Activated naive CD8-positive, alpha-beta T cell treated with anti-CD3 and anti-CD28 coated beads, Interleukin-2, amount 10 ng/mL, durations not matched to agents 7 days and 5 days (primary cell): Measurements from ENCODE around the gene STARD8. TPM values are rescaled to one million over a fixed set of nuclear protein-coding genes. Genes with fewer than 3 reads are reported as not detected.
"Not testable (repeated sequence)": the region's sequence is repeated elsewhere in the genome, so short reads cannot be mapped to it uniquely, and the experiment has no call there.

ENCODE experiments used
- ATAC-seq: fragments of 150-1000 bp; cut with Tn5 transposase; one replicate; pipeline ENCODE4 v1.10.0; 2021; ENCODE audit warnings: low read depth, moderate library complexity
- POLR2A ChIA-PET: fragments of 350-600 bp; sonication (Branson Sonifier 250); formaldehyde crosslinking; loops from one replicate; lab custom pipeline; 2021; ENCODE audit warnings: antibody characterized with exemption; lab: Charles Lee
- DNase-seq: peaks from one replicate; pipeline ENCODE4 v3.0.0; 2021
- H3K27ac Mint-ChIP-seq: one replicate; pipeline ENCODE4 v1.8.0; 2022; ENCODE audit warnings: mild to moderate bottlenecking, mixed read lengths
- H3K27me3 Mint-ChIP-seq: one replicate; pipeline ENCODE4 v1.8.0; 2022; ENCODE audit warnings: mild to moderate bottlenecking, moderate library complexity, mixed read lengths
- H3K36me3 Mint-ChIP-seq: one replicate; pipeline ENCODE4 v1.8.0; 2021; ENCODE audit warnings: mild to moderate bottlenecking, mixed read lengths
- H3K4me1 Mint-ChIP-seq: one replicate; pipeline ENCODE4 v1.8.0; 2021; ENCODE audit warnings: mixed read lengths
- H3K4me3 Mint-ChIP-seq: one replicate; pipeline ENCODE4 v1.8.0; 2022; ENCODE audit warnings: mild to moderate bottlenecking, moderate library complexity, mixed read lengths
- H3K9me3 Mint-ChIP-seq: one replicate; pipeline ENCODE4 v1.8.0; 2021; ENCODE audit warnings: mixed read lengths
- total RNA-seq, 2 experiments: library from RNA; stranded (reverse); gene quantifications; one replicate each; pipeline ENCODE4 v1.2.3, GENCODE V29; 2021

The STARD8 gene, protein sequence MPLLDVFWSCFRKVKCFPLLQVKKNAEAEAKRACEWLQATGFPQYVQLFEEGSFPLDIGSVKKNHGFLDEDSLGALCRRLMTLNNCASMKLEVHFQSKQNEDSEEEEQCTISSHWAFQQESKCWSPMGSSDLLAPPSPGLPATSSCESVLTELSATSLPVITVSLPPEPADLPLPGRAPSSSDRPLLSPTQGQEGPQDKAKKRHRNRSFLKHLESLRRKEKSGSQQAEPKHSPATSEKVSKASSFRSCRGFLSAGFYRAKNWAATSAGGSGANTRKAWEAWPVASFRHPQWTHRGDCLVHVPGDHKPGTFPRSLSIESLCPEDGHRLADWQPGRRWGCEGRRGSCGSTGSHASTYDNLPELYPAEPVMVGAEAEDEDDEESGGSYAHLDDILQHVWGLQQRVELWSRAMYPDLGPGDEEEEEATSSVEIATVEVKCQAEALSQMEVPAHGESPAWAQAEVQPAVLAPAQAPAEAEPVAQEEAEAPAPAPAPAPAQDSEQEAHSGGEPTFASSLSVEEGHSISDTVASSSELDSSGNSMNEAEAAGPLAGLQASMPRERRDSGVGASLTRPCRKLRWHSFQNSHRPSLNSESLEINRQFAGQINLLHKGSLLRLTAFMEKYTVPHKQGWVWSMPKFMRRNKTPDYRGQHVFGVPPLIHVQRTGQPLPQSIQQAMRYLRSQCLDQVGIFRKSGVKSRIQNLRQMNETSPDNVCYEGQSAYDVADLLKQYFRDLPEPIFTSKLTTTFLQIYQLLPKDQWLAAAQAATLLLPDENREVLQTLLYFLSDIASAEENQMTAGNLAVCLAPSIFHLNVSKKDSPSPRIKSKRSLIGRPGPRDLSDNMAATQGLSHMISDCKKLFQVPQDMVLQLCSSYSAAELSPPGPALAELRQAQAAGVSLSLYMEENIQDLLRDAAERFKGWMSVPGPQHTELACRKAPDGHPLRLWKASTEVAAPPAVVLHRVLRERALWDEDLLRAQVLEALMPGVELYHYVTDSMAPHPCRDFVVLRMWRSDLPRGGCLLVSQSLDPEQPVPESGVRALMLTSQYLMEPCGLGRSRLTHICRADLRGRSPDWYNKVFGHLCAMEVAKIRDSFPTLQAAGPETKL
- under 1 TPM; 0.85 to 0.86 TPM for total RNA-seq

DNA sequence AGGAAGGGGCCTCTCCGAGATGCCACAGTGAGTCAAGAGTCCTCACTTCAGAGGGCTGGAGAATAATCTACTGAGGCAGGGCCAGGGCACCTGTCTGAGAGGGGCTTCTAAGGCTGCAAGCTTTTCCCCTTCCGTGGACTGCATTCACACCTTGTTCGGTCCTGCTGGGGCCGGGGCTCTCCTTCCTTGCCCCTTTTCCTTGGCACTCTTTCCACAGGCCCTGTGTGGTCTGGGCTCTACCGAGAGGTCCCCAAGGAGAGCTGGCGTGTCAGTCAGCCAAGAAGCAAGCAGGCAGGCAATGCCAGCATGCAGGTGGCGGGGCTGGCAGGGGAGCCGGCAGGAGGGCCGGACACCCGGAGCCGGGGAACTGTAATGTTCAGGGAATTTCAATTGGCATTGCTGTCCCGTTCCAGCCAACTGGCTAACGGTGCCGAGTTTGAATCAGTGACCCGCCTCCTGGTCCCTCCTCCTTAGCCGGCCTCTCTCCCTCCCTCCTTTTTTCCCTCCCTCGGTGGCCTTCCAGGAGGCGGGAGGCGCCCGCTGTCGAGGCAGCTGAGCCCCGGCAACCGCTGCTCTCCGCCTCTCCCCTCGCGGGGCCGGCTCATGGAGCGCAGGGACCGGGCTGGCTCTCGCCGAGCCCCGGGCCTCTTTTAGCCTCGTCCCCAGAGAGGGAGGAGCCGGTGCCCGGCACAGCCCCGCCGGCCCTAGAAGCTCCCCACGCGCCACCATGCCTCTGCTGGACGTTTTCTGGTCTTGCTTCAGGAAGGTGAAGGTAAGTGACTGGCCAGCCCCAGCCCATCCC is at the start of gene STARD8:
Gene STARD8 (plus strand): TSS at position 511 of the 802 bp plus-strand sequence. CDS start 217 bp downstream, at position 728.
- POLR2A ChIA-PET, result no interaction called here
- H3K27ac Mint-ChIP-seq, result no peak within 1 kb of the TSS

GRCh38 chrX:68598841-68599240 is 48.6 kb upstream of the STARD8 start:
- Mint-ChIP-seq H3K36me3 (peaks cover 2% of the 10 kb centered on the region), H3K27ac (no peak overlapping the region), H3K9me3 (peaks cover 7% of the 10 kb centered on the region), H3K4me3 (no peak overlapping the region), H3K27me3 (peaks cover 2% of the 10 kb centered on the region), H3K4me1 (no peaks in the 10 kb centered on the region)
- ATAC-seq, result no peak
- DNase-seq, result no peak
- POLR2A ChIA-PET, result no interaction called here

More for the DNA sequence above, at the start of gene STARD8:
- no peak for DNase-seq
- ATAC-seq, result no peak
- Mint-ChIP-seq H3K27me3 (peaks cover 4% of the 10 kb centered on the region), H3K36me3 (no peaks in the 10 kb centered on the region), H3K9me3 (no peaks in the 10 kb centered on the region), H3K4me1 (no peaks in the 10 kb centered on the region), H3K4me3 (no peak within 1 kb of the TSS)

GRCh38 chrX:68599256-68600152 is 48.0 kb upstream of the STARD8 start:
- ATAC-seq, result no peak
- POLR2A ChIA-PET, result no interaction called here

GRCh38 chrX:68604216-68604615 is 43.2 kb upstream of the STARD8 start:
- H3K9me3 Mint-ChIP-seq, H3K27ac Mint-ChIP-seq, POLR2A ChIA-PET, H3K4me1 Mint-ChIP-seq, H3K36me3 Mint-ChIP-seq, DNase-seq, H3K27me3 Mint-ChIP-seq, ATAC-seq, H3K4me3 Mint-ChIP-seq: not testable (repeated sequence)

More at GRCh38 chrX:68599256-68600152, 48.0 kb upstream of the STARD8 start:
- peaks cover under 1% of the 10 kb centered on the region for H3K36me3 Mint-ChIP-seq
- H3K27ac Mint-ChIP-seq, result no peak overlapping the region
- DNase-seq, result no peak
- H3K4me3 Mint-ChIP-seq, result no peak overlapping the region
- H3K9me3 Mint-ChIP-seq, result peaks cover 7% of the 10 kb centered on the region
- peaks cover 2% of the 10 kb centered on the region for H3K27me3 Mint-ChIP-seq
- no peaks in the 10 kb centered on the region for H3K4me1 Mint-ChIP-seq

- H3K27me3 Mint-ChIP-seq, H3K4me3 Mint-ChIP-seq, DNase-seq, H3K9me3 Mint-ChIP-seq, H3K27ac Mint-ChIP-seq, H3K36me3 Mint-ChIP-seq, H3K4me1 Mint-ChIP-seq, POLR2A ChIA-PET, ATAC-seq: not testable (repeated sequence)
Observed at GRCh38 chrX:68614733-68615132, 32.7 kb upstream of the STARD8 start.

DNA sequence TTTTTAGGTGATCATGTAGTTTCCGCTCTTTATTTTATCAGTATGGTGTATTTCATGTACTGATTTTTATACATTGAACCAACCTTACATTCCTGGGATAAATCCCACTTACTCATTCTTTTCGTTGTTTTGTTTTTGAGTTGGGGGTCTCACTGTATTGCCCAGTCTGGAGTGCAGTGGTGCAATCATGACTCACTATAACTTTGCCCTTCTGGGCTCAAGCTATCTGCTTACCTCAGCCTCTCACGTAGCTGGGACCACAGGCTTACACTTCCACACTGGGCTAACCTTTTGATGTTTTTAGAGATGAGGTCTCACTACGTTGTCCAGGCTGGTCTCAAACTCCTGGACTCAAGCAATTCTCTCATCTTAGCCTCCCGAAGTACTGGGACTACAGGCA is 19.5 kb upstream of the STARD8 start:
- no peak for ATAC-seq
- Mint-ChIP-seq H3K27me3 (no peaks in the 10 kb centered on the region), H3K9me3 (no peaks in the 10 kb centered on the region)

DNA sequence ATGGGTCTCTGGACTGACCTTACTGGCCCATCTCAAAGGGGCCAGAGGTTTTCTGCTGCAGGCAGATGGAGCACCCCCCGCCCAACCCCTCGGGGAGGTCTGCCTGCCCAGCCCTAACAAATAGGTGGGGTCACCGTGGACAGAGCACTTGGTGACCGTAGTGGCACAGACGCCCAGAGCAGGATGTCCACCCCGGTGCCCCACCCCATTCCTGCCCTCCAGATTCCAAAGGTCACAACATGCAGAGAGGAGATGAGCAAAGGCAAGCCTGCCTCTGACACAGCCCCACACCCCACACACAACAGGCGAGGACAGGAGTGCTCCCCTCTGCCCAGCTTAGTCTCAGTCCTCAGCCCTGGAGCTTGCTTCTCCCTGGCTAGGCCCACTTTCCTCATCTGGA is 17.5 kb upstream of the STARD8 start:
- H3K27ac Mint-ChIP-seq, POLR2A ChIA-PET, ATAC-seq, H3K36me3 Mint-ChIP-seq, H3K9me3 Mint-ChIP-seq, H3K4me3 Mint-ChIP-seq, H3K27me3 Mint-ChIP-seq, DNase-seq, H3K4me1 Mint-ChIP-seq: not testable (repeated sequence)

More for the DNA sequence above, 19.5 kb upstream of the STARD8 start:
- Mint-ChIP-seq H3K36me3 (no peaks in the 10 kb centered on the region), H3K4me1 (no peaks in the 10 kb centered on the region), H3K4me3 (no peak overlapping the region), H3K27ac (no peak overlapping the region)
- POLR2A ChIA-PET, result no interaction called here
- no peak for DNase-seq

GRCh38 chrX:68631336-68631735 is 16.1 kb upstream of the STARD8 start:
- Mint-ChIP-seq H3K36me3 (no peaks in the 10 kb centered on the region), H3K9me3 (no peaks in the 10 kb centered on the region), H3K27ac (no peak overlapping the region), H3K4me3 (no peak overlapping the region), H3K27me3 (no peaks in the 10 kb centered on the region), H3K4me1 (no peaks in the 10 kb centered on the region)
- ATAC-seq (no peak), DNase-seq (no peak)
- POLR2A ChIA-PET, result no interaction called here

DNA sequence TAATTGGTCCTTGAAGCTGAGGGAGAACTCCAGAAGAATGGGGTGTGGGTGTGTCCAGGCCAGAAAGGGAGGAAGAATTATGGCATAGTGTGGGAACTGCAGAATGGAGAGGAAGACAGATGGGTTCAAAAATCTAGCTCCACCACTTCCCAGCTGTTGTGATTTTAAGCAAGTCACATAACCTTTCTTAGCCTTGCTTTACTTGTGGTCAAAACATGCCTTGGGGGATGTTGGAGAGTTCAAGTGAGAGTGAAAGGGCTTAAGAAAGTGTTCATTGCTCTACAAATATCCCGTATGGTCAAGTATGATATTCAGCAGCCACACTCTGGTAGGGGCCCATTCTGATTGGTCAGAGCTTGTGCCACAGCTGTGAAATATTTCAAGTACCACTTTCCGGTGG is 15.0 kb upstream of the STARD8 start:
- H3K27me3 Mint-ChIP-seq, result no peaks in the 10 kb centered on the region
- POLR2A ChIA-PET, result no interaction called here
- no peaks in the 10 kb centered on the region for H3K36me3 Mint-ChIP-seq
- H3K4me3 Mint-ChIP-seq, result no peak overlapping the region
- H3K27ac Mint-ChIP-seq, result no peak overlapping the region
- ATAC-seq (no peak), DNase-seq (no peak)
- no peaks in the 10 kb centered on the region for H3K4me1 Mint-ChIP-seq
- H3K9me3 Mint-ChIP-seq, result no peaks in the 10 kb centered on the region

- DNase-seq (no peak), ATAC-seq (no peak)
- Mint-ChIP-seq H3K36me3 (no peaks in the 10 kb centered on the region), H3K4me3 (no peak overlapping the region), H3K27me3 (no peaks in the 10 kb centered on the region), H3K4me1 (no peaks in the 10 kb centered on the region), H3K27ac (no peak overlapping the region), H3K9me3 (no peaks in the 10 kb centered on the region)
- POLR2A ChIA-PET, result no interaction called here
Observed at GRCh38 chrX:68633981-68634380, 13.5 kb upstream of the STARD8 start.

GRCh38 chrX:68634649-68635227 is 12.7 kb upstream of the STARD8 start:
- H3K9me3 Mint-ChIP-seq, result no peaks in the 10 kb centered on the region
- H3K4me1 Mint-ChIP-seq, result no peaks in the 10 kb centered on the region
- H3K27ac Mint-ChIP-seq, result no peak overlapping the region
- no peaks in the 10 kb centered on the region for H3K27me3 Mint-ChIP-seq
- no peak overlapping the region for H3K4me3 Mint-ChIP-seq
- POLR2A ChIA-PET, result no interaction called here
- H3K36me3 Mint-ChIP-seq, result no peaks in the 10 kb centered on the region
- DNase-seq (no peak), ATAC-seq (no peak)

GRCh38 chrX:68640661-68641060 is 6.8 kb upstream of the STARD8 start:
- Mint-ChIP-seq H3K36me3 (no peaks in the 10 kb centered on the region), H3K9me3 (no peaks in the 10 kb centered on the region), H3K27me3 (no peaks in the 10 kb centered on the region), H3K4me1 (no peaks in the 10 kb centered on the region), H3K27ac (no peak overlapping the region), H3K4me3 (no peak overlapping the region)
- POLR2A ChIA-PET, result no interaction called here
- DNase-seq (no peak), ATAC-seq (no peak)
